WERI-Rb-1 (cell line): ENCODE data around the gene ADCY2.

Source experiments
- DNase-seq: peaks from one replicate; pipeline ENCODE4 v3.0.0-alpha.2; 2020
- H3K27ac ChIP-seq: fragments of 250-450 bp; sonication (Bioruptor Pico); 2 replicates; pipeline ENCODE4 v1.5.1; 2020; ENCODE audit warnings: mild to moderate bottlenecking, moderate library complexity
- H3K27me3 ChIP-seq: fragments of 250-450 bp; sonication (Bioruptor Pico); 2 replicates; pipeline ENCODE4 v1.5.1; 2021; ENCODE audit warnings: mild to moderate bottlenecking, low read depth, moderate library complexity; ENCODE audit not compliant: insufficient read depth, severe bottlenecking
- H3K36me3 ChIP-seq: fragments of 250-450 bp; sonication (Bioruptor Pico); 2 replicates; pipeline ENCODE4 v1.5.1; 2020; ENCODE audit warnings: mild to moderate bottlenecking, moderate library complexity
- H3K4me3 ChIP-seq: 2 replicates; pipeline ENCODE4 v1.5.1; 2011; ENCODE audit warnings: low read depth, mild to moderate bottlenecking, control low read depth, low read length
- H3K9me3 ChIP-seq: fragments of 250-450 bp; sonication (Bioruptor Pico); 2 replicates; pipeline ENCODE4 v1.5.1; 2021; ENCODE audit warnings: mild to moderate bottlenecking, moderate library complexity; ENCODE audit not compliant: severe bottlenecking
- TF ChIP-seq, protein P1 (sequence below): IDR thresholded peaks from 2 replicates; pipeline ENCODE4 v1.5.1; 2011; ENCODE audit warnings: low read depth, mild to moderate bottlenecking, control low read depth, inconsistent platforms, low read length

Gene ADCY2

GRCh38 chr5:7852988-7853387, 457.1 kb downstream of the ADCY2 start:
- H3K9me3 ChIP-seq: no peaks in the 10 kb centered on the region
- peaks cover 1% of the 10 kb centered on the region; the same call in 1 of the 2 replicates for H3K36me3 ChIP-seq
- no peak for DNase-seq
- TF ChIP-seq, protein P1, sequence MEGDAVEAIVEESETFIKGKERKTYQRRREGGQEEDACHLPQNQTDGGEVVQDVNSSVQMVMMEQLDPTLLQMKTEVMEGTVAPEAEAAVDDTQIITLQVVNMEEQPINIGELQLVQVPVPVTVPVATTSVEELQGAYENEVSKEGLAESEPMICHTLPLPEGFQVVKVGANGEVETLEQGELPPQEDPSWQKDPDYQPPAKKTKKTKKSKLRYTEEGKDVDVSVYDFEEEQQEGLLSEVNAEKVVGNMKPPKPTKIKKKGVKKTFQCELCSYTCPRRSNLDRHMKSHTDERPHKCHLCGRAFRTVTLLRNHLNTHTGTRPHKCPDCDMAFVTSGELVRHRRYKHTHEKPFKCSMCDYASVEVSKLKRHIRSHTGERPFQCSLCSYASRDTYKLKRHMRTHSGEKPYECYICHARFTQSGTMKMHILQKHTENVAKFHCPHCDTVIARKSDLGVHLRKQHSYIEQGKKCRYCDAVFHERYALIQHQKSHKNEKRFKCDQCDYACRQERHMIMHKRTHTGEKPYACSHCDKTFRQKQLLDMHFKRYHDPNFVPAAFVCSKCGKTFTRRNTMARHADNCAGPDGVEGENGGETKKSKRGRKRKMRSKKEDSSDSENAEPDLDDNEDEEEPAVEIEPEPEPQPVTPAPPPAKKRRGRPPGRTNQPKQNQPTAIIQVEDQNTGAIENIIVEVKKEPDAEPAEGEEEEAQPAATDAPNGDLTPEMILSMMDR: no peak
- H3K4me3 ChIP-seq: no peak overlapping the region
- no peaks in the 10 kb centered on the region for H3K27me3 ChIP-seq
- H3K27ac ChIP-seq: no peak overlapping the region

GRCh38 chr5:7855611-7856010, 459.7 kb downstream of the ADCY2 start:
- TF ChIP-seq, protein P1: no peak
- H3K36me3 ChIP-seq: peaks cover 28% of the 10 kb centered on the region
- no peak overlapping the region for H3K4me3 ChIP-seq
- no peaks in the 10 kb centered on the region for H3K9me3 ChIP-seq
- no peak overlapping the region for H3K27ac ChIP-seq
- no peak for DNase-seq
- no peaks in the 10 kb centered on the region for H3K27me3 ChIP-seq

GRCh38 chr5:7856855-7857254, 460.9 kb downstream of the ADCY2 start:
- Histone ChIP-seq H3K27me3 (no peaks in the 10 kb centered on the region), H3K27ac (no peak overlapping the region), H3K4me3 (no peak overlapping the region), H3K9me3 (no peaks in the 10 kb centered on the region), H3K36me3 (peaks cover 40% of the 10 kb centered on the region)
- peak; percentile 76 for DNase-seq
- TF ChIP-seq, protein P1: peak; percentile 93

DNA sequence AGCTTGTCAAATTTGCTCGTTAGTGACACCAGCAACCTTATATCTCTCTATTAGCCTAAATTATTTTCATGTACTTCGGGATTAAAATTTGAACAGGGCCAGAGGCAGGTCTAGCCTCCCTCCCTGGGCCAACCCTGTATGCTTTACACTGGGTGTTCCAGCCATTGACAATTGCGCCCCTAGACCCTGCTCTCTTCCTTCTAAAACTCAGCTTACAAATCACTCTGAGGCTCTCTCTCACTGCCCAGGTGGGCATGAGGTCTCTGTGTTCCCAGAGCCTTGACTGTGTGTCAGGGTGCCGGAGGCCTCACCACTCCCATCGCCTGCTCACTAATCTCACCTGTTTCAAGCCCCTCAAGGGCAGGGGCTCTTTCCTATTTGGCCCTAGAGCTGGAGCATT, 461.4 kb downstream of the ADCY2 start:
- Histone ChIP-seq H3K9me3 (no peaks in the 10 kb centered on the region), H3K4me3 (no peak overlapping the region), H3K36me3 (peaks cover 45% of the 10 kb centered on the region), H3K27me3 (no peaks in the 10 kb centered on the region), H3K27ac (no peak overlapping the region)
- DNase-seq: no peak
- TF ChIP-seq, protein P1: no peak

DNA sequence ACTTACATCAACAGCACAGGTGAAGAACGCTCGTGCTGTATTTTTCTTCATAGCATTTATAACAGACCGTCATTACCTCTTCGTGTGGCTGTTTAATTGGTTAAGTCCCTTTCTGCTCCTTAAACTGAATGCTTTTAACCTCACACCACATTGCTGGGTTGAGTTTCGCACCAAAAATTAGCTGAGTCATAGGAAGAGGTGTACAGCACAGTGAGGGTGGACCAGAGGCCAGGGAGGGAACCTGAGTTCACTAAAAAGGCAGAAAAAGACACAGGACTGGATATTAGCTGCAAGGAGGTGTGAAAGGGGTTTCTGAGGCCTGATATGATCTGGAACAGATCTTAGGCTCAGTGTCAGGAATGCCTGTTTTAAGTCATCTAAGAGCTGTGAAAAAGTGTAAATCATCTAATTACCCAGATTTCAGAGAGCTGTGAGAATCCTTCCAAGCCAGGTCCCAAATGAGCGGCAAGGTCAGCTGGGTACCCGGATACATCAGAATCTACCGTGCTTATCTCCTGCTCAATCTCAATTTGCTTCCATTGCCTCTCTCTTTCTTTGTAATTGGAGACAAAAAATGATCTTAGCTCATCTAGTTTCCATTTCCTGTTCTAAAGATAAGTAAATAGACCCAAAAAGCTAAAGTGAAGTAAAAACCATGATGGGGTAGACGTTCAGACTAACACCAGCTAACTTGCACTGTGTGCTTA, 462.1 kb downstream of the ADCY2 start:
- no peak overlapping the region for H3K4me3 ChIP-seq
- no peak for DNase-seq
- TF ChIP-seq, protein P1: no peak
- H3K36me3 ChIP-seq: peaks cover 52% of the 10 kb centered on the region
- H3K9me3 ChIP-seq: no peaks in the 10 kb centered on the region
- H3K27ac ChIP-seq: no peak overlapping the region
- no peaks in the 10 kb centered on the region for H3K27me3 ChIP-seq

DNA sequence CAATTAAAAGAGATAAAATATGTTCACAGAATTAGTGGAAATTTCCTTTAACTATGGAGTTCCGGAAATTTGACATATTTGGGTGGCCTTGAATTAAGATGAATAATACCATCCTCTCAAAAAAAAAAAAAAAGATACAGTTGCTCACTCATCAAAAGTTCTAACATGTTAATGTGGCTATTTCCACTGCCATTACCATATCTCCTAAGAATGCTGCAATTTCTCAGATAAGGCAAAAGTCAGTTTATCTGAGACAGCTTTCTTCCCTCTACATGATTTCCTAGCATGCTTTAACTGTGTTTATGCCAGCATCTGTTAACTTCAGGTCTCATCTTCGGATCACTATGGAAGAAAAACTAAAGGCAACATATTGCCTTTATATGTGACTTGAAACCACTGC, 470.3 kb downstream of the ADCY2 start:
- no peaks in the 10 kb centered on the region for H3K9me3 ChIP-seq
- H3K4me3 ChIP-seq: no peak overlapping the region
- no peak overlapping the region for H3K27ac ChIP-seq
- TF ChIP-seq, protein P1: no peak
- peaks cover 72% of the 10 kb centered on the region for H3K36me3 ChIP-seq
- no peaks in the 10 kb centered on the region for H3K27me3 ChIP-seq
- DNase-seq: no peak
